Endodermal cell (in vitro differentiated cells): ENCODE data around the gene C1orf94. TPM values are rescaled to one million over a fixed set of nuclear protein-coding genes. Genes with fewer than 3 reads are reported as not detected.

Experiments used
- DNase-seq: peaks from one replicate; pipeline ENCODE4 v3.0.0-alpha.2; 2017
- H3K27ac ChIP-seq: 2 replicates; pipeline ENCODE4 v1.5.1; 2013; ENCODE audit warnings: mild to moderate bottlenecking, low read depth, low read length, moderate library complexity
- H3K27me3 ChIP-seq: 2 replicates; pipeline ENCODE4 v1.6.1; 2013; ENCODE audit warnings: mild to moderate bottlenecking, low read length, moderate library complexity; ENCODE audit not compliant: insufficient read depth, control insufficient read depth, poor library complexity, severe bottlenecking
- H3K36me3 ChIP-seq: 2 replicates; pipeline ENCODE4 v1.7.0; 2013; ENCODE audit warnings: mild to moderate bottlenecking, low read length, moderate library complexity; ENCODE audit not compliant: control insufficient read depth, insufficient read depth
- H3K4me1 ChIP-seq: one replicate; pipeline ENCODE4 v1.7.0; 2013; ENCODE audit warnings: low read length; ENCODE audit not compliant: control insufficient read depth, insufficient read depth
- H3K4me3 ChIP-seq: 2 replicates; pipeline ENCODE4 v1.5.1; 2013; ENCODE audit warnings: mild to moderate bottlenecking, low read length, moderate library complexity
- H3K9ac ChIP-seq: 2 replicates; pipeline ENCODE4 v1.6.1; 2013; ENCODE audit warnings: mild to moderate bottlenecking, low read length, moderate library complexity; ENCODE audit not compliant: poor library complexity, severe bottlenecking; ENCODE audit errors: extremely low read depth
- H3K9me3 ChIP-seq: 2 replicates; pipeline ENCODE4 v1.6.1; 2013; ENCODE audit warnings: mild to moderate bottlenecking, low read length, moderate library complexity; ENCODE audit not compliant: control insufficient read depth
- H3K27ac Mint-ChIP-seq: 2 replicates; pipeline ENCODE4 v1.8.0; 2020; ENCODE audit warnings: mixed read lengths
- H3K27me3 Mint-ChIP-seq: 2 replicates; pipeline ENCODE4 v1.8.0; 2021; ENCODE audit warnings: mild to moderate bottlenecking, mixed read lengths; ENCODE audit not compliant: insufficient read depth
- H3K36me3 Mint-ChIP-seq: 2 replicates; pipeline ENCODE4 v1.8.0; 2020; ENCODE audit warnings: low read depth, mixed read lengths
- H3K4me1 Mint-ChIP-seq: 2 replicates; pipeline ENCODE4 v1.8.0; 2020; ENCODE audit warnings: mixed read lengths
- H3K4me3 Mint-ChIP-seq: 2 replicates; pipeline ENCODE4 v1.8.0; 2020; ENCODE audit warnings: mild to moderate bottlenecking, moderate library complexity, mixed read lengths
- H3K9me3 Mint-ChIP-seq: 2 replicates; pipeline ENCODE4 v1.8.0; 2020; ENCODE audit warnings: mild to moderate bottlenecking, mixed read lengths
- CTCF ChIP-seq: fragments of 200-600 bp; sonication (generic); conservative IDR thresholded peaks from 2 replicates; pipeline ENCODE4 v1.5.0; 2021; ENCODE audit warnings: antibody characterized with exemption, mild to moderate bottlenecking
- WGBS, 2 experiments: methylation state at CpG; one replicate each; pipeline versions ENCODE4 v1.1.5 to v1.1.7; 2013; ENCODE audit warnings: missing lambda C conversion rate in 2 of 2, mixed read lengths in 1 of 2; ENCODE audit not compliant: insufficient coverage in 1 of 2, insufficient read length in 1 of 2; 5-methylcytosine and 5-hydroxymethylcytosine counted together
- total RNA-seq, 2 donors: library from RNA; stranded (reverse); fragmentation: NEBNext Ultra II Directional in 1 of 2; extraction: Animal tissue kit (Norgen Biotek cat#: 25700) in 1 of 2; gene quantifications; 2 replicates in 1 of 2; 3 replicates in 1 of 2; pipeline ENCODE4 v1.2.1, GENCODE V29; 2021

The C1orf94 gene
- total RNA-seq, 2 donors from 2014 or later, result 0.15 to 0.29 TPM

GRCh38 chr1:34235594-34235993 is 58.9 kb downstream of the C1orf94 start:
- Histone ChIP-seq H3K4me3 (no peak overlapping the region), H3K9ac (no peak overlapping the region), H3K27ac (no peak overlapping the region), H3K4me1 (no peaks in the 10 kb centered on the region), H3K9me3 (peaks cover 10% of the 10 kb centered on the region), H3K36me3 (no peaks in the 10 kb centered on the region), H3K27me3 (peaks cover 27% of the 10 kb centered on the region)
- DNase-seq, result no peak
- Mint-ChIP-seq H3K4me3 (no peak overlapping the region), H3K9me3 (peaks cover 10% of the 10 kb centered on the region), H3K27me3 (peaks cover 39% of the 10 kb centered on the region), H3K4me1 (peaks cover 8% of the 10 kb centered on the region), H3K36me3 (no peaks in the 10 kb centered on the region), H3K27ac (no peak overlapping the region)
- TF ChIP-seq CTCF, result no peak
- WGBS, 2 experiments, result 95% methylated on average over 2 of the region's 2 CpGs; no CpG with 5 or more reads in 1 of the 2 experiments

GRCh38 chr1:34236089-34236488 is 59.4 kb downstream of the C1orf94 start:
- H3K4me1 ChIP-seq, result no peaks in the 10 kb centered on the region
- no peak for DNase-seq
- no peak overlapping the region for H3K27ac ChIP-seq
- no peaks in the 10 kb centered on the region for H3K36me3 Mint-ChIP-seq
- H3K4me3 ChIP-seq, result no peak overlapping the region
- 90 to 93% methylated on average over 5 to 6 of the region's 6 CpGs for WGBS, 2 experiments
- peaks cover 8% of the 10 kb centered on the region for H3K4me1 Mint-ChIP-seq
- no peaks in the 10 kb centered on the region for H3K36me3 ChIP-seq
- peaks cover 24% of the 10 kb centered on the region for H3K27me3 ChIP-seq
- peak; percentile 17 for TF ChIP-seq CTCF
- peaks cover 10% of the 10 kb centered on the region for H3K9me3 ChIP-seq
- no peak overlapping the region for H3K9ac ChIP-seq
- no peak overlapping the region for H3K27ac Mint-ChIP-seq
- H3K27me3 Mint-ChIP-seq, result peaks cover 34% of the 10 kb centered on the region
- H3K9me3 Mint-ChIP-seq, result peaks cover 10% of the 10 kb centered on the region
- H3K4me3 Mint-ChIP-seq, result no peak overlapping the region

- WGBS, 2 experiments, result 78 to 84% methylated on average over 5 to 8 of the region's 8 CpGs
Measured at GRCh38 chr1:34237151-34237815, 60.6 kb downstream of the C1orf94 start.

More at GRCh38 chr1:34237151-34237815, 60.6 kb downstream of the C1orf94 start:
- no peaks in the 10 kb centered on the region for H3K36me3 Mint-ChIP-seq
- TF ChIP-seq CTCF, result no peak
- H3K36me3 ChIP-seq, result no peaks in the 10 kb centered on the region
- H3K9ac ChIP-seq, result no peak overlapping the region
- H3K4me1 Mint-ChIP-seq, result peaks cover 8% of the 10 kb centered on the region
- H3K27ac ChIP-seq, result no peak overlapping the region
- H3K4me3 ChIP-seq, result no peak overlapping the region
- peaks cover 23% of the 10 kb centered on the region for H3K27me3 ChIP-seq
- no peak for DNase-seq
- no peak overlapping the region for H3K4me3 Mint-ChIP-seq
- H3K27me3 Mint-ChIP-seq, result peaks cover 27% of the 10 kb centered on the region
- H3K9me3 Mint-ChIP-seq, result peaks cover 11% of the 10 kb centered on the region
- H3K4me1 ChIP-seq, result no peaks in the 10 kb centered on the region
- H3K9me3 ChIP-seq, result peaks cover 15% of the 10 kb centered on the region
- no peak overlapping the region for H3K27ac Mint-ChIP-seq
